GM12864 (cell line): ENCODE measurements around the gene CAV1.
"Not testable (repeated sequence)": the region's sequence is repeated elsewhere in the genome, so short reads cannot be mapped to it uniquely, and the experiment has no call there.

Experiments
- DNase-seq: peaks from one replicate; pipeline ENCODE4 v3.0.0-alpha.2; 2011; ENCODE audit warnings: low read depth
- H3K4me3 ChIP-seq: 2 replicates; pipeline ENCODE4 v1.5.1; 2011; ENCODE audit warnings: mild to moderate bottlenecking, low read depth, low read length, control low read depth
- CTCF ChIP-seq: IDR thresholded peaks from 2 replicates; pipeline ENCODE4 v1.5.1; 2011; ENCODE audit warnings: low read depth, mild to moderate bottlenecking, moderate library complexity, low read length, control low read depth, inconsistent platforms; ENCODE audit errors: missing control alignments

CAV1 gene

GRCh38 chr7:116524609-116525297, at the start of gene CAV1:
Gene CAV1, plus strand, starts transcription at chr7:116525036. Its CDS starts 27 bp downstream, at chr7:116525063.
- no peak for TF ChIP-seq CTCF
- no peak for DNase-seq
- peak within 1 kb of the TSS; percentile 71 for H3K4me3 ChIP-seq

- no peak overlapping the region for H3K4me3 ChIP-seq
- no peak for DNase-seq
- TF ChIP-seq CTCF, result no peak
These were observed 47.2 kb upstream of the CAV1 start for GRCh38 chr7:116477625-116478024.

GRCh38 chr7:116478834-116479233, 46.0 kb upstream of the CAV1 start:
- no peak overlapping the region for H3K4me3 ChIP-seq
- DNase-seq, result no peak
- no peak for TF ChIP-seq CTCF

GRCh38 chr7:116483271-116483942, 41.4 kb upstream of the CAV1 start:
- DNase-seq, result no peak
- TF ChIP-seq CTCF, result no peak
- H3K4me3 ChIP-seq, result no peak overlapping the region

- not testable (repeated sequence) for H3K4me3 ChIP-seq, DNase-seq
These were observed 40.4 kb upstream of the CAV1 start for GRCh38 chr7:116484389-116484788.

- H3K4me3 ChIP-seq, result no peak overlapping the region
- TF ChIP-seq CTCF, result no peak
- no peak for DNase-seq
These were observed 36.8 kb upstream of the CAV1 start for GRCh38 chr7:116487907-116488521.

GRCh38 chr7:116490351-116490750, 34.5 kb upstream of the CAV1 start:
- TF ChIP-seq CTCF, result no peak
- no peak for DNase-seq
- no peak overlapping the region for H3K4me3 ChIP-seq
